BJ (cell line): Measurements from ENCODE around the gene PIP5KL1. TPM values are rescaled to one million over a fixed set of nuclear protein-coding genes. Genes with fewer than 3 reads are reported as not detected.

Source experiments
- CTCF ChIA-PET: fragments of 350-600 bp; formaldehyde crosslinking; extraction: SDS; loops from one replicate; lab custom pipeline; 2021; ENCODE audit warnings: antibody characterized with exemption, inconsistent platforms; lab: Yijun Ruan, JAX
- POLR2A ChIA-PET: fragments of 300-600 bp; sonication (Branson Sonifier 250); formaldehyde crosslinking; extraction: SDS; loops from one replicate; lab custom pipeline; 2021; ENCODE audit warnings: antibody characterized with exemption; lab: Charles Lee
- DNase-seq: peaks from one replicate; pipeline ENCODE4 v3.0.0-alpha.2; 2011; ENCODE audit warnings: low read depth
- H3K27me3 ChIP-seq: 2 replicates; pipeline ENCODE4 v1.6.0; 2011; ENCODE audit warnings: low read length; ENCODE audit not compliant: control insufficient read depth, insufficient read depth
- H3K36me3 ChIP-seq: 2 replicates; pipeline ENCODE4 v1.5.1; 2011; ENCODE audit warnings: low read length; ENCODE audit not compliant: control insufficient read depth, insufficient read depth
- H3K4me3 ChIP-seq: 2 replicates; pipeline ENCODE4 v1.5.1; 2011; ENCODE audit warnings: low read depth, mild to moderate bottlenecking, control low read depth, low read length
- polyA plus RNA-seq: library from polyadenylated mRNA; depleted of rRNA; stranded (reverse); fragments of >200 nt; gene quantifications from 2 replicates; pipeline ENCODE4 v1.2.3, GENCODE V29; 2011
- TF ChIP-seq, protein P1 (sequence below): IDR thresholded peaks from 2 replicates; pipeline ENCODE4 v1.5.1; 2011; ENCODE audit warnings: low read depth, mild to moderate bottlenecking, control low read depth, inconsistent platforms, low read length, moderate library complexity; ENCODE audit not compliant: insufficient read depth

PIP5KL1 gene
- polyA plus RNA-seq, 1 experiment = 2.3 TPM

DNA sequence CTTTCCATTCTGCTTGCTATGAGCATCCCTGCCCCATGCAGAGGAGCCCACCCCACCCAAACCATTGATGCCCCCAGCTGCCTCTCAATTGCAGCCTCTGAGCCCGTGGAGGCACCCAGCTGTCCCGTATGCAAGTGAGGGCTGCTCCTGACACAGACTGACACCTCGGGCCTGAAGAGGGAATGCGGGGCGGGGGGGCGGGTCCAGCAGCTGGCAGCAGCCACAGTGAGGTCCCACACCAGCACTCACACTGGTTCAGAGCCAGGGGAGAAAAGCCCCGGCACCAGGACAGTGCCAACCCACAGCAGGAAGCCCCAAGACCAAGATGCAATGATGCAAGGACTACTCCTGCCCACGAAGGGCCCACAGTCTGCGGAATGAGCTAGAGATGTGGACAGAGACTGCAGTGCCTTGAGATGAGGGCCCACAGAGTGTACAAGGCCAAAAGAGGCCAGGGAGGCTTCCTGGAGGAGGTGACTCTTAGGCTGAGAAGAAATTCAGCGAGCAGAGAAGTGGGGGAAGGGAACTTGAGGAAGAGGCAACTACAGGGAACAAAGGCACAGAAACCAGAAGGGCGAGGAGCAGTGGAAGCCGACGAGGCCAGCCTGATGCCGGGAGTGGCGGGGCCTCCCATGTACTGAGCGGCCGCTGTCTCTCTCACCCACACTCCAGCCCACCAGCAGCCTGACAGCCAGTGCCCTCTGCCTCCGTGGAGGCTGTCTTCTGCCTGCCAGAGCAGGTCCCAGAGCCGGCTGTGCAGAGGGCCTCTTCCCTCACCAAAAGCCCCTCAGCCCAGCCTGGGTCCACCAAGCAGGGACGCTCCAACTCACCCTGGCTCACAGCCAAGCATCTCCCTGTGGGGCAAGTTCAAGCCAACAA lies 41.0 kb upstream of the PIP5KL1 start:
- POLR2A ChIA-PET = no interaction called here
- no peak for DNase-seq
- H3K27me3 ChIP-seq = no peaks in the 10 kb centered on the region
- CTCF ChIA-PET = interaction anchor here (1.6 to 2.5 kb wide), 2 partner anchors 29 to 64 kb away, joined by 5 to 9 read pairs; no protein-coding TSS in a partner anchor
- TF ChIP-seq, protein P1, sequence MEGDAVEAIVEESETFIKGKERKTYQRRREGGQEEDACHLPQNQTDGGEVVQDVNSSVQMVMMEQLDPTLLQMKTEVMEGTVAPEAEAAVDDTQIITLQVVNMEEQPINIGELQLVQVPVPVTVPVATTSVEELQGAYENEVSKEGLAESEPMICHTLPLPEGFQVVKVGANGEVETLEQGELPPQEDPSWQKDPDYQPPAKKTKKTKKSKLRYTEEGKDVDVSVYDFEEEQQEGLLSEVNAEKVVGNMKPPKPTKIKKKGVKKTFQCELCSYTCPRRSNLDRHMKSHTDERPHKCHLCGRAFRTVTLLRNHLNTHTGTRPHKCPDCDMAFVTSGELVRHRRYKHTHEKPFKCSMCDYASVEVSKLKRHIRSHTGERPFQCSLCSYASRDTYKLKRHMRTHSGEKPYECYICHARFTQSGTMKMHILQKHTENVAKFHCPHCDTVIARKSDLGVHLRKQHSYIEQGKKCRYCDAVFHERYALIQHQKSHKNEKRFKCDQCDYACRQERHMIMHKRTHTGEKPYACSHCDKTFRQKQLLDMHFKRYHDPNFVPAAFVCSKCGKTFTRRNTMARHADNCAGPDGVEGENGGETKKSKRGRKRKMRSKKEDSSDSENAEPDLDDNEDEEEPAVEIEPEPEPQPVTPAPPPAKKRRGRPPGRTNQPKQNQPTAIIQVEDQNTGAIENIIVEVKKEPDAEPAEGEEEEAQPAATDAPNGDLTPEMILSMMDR = no peak
- no peak overlapping the region for H3K4me3 ChIP-seq
- H3K36me3 ChIP-seq = no peaks in the 10 kb centered on the region

DNA sequence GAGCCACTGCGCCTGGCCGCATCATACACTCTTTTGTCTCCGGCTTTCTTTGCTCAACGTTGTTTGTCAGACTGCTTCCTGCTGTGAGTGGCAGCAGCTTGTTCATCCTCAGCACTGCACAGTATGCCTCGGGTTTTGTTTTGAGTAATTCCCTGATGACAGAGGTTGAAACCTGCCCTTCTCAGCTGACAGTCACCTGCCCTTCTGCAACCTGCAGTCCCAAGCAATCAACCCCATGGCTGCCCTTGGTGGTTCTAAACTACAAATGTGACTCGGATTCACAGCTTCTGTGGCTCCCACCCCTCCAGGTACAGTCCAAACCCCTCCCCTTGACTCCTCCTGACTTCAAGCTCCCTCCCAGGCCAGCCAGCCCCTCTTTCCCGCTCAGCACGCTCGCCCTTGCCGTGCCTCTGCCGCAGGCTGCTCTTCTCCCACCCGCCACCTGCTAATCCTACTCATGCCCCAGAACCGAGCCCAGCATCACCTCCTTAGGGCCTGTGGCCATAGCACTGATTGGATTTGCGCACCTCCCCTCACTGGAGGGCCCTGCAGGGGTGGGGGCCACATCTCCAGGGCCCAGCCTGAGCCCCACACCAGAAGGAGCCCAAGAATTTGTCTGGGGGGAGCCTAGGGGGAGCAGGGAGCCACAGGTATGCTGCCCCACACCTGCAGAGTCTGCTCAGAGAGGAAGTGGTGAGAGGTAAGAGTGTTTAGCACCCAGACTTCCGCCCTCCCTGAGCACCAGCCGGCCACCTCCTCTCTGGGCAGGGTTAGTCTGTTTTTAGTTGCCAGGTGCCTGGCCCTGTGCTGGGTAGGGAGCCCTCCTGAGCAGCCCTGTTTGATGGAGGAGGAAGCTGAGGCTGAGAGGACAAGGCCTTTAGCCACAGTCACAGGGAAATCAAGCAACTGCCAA lies 40.1 kb upstream of the PIP5KL1 start:
- POLR2A ChIA-PET = interaction anchor here (0.6 kb wide), 1 partner anchor 20 kb away, joined by 4 read pairs; no protein-coding TSS in a partner anchor
- CTCF ChIA-PET = interaction anchor here (1.6 to 2.5 kb wide), 2 partner anchors 28 to 64 kb away, joined by 5 to 9 read pairs; no protein-coding TSS in a partner anchor
- TF ChIP-seq, protein P1 = no peak
- Histone ChIP-seq H3K27me3 (no peaks in the 10 kb centered on the region), H3K4me3 (no peak overlapping the region), H3K36me3 (no peaks in the 10 kb centered on the region)
- no peak for DNase-seq

- ChIA-PET POLR2A (no interaction called here), CTCF (interaction anchor here (1.0 kb wide), 1 partner anchor 66 kb away, joined by 3 read pairs; no protein-coding TSS in a partner anchor)
- peak; percentile 69 for DNase-seq
- TF ChIP-seq, protein P1 = no peak
- no peak overlapping the region for H3K4me3 ChIP-seq
- H3K27me3 ChIP-seq = no peaks in the 10 kb centered on the region
- H3K36me3 ChIP-seq = no peaks in the 10 kb centered on the region
These were observed 38.3 kb upstream of the PIP5KL1 start for GRCh38 chr9:127968700-127969383.

DNA sequence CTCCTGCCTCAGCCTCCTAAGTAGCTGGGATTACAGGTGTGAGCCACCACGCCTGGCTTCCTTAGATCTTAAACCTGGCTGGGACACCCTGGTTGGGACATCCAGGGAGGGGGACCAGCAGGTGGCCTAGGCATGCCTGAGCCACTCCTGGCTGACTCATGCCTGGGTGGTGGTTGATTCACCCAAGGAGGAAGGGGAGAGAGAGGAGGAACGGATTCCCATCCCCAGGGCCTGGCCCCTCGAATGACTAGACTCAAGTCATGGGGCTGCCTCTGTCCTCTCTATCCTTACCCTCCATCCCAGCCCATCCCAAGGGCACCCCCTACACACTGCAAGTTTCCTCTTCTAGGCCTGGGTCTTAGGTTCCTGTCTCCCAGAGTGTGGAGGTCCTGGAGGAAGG lies 37.5 kb upstream of the PIP5KL1 start:
- Histone ChIP-seq H3K36me3 (no peaks in the 10 kb centered on the region), H3K4me3 (no peak overlapping the region), H3K27me3 (no peaks in the 10 kb centered on the region)
- TF ChIP-seq, protein P1 = 0 out of 2 replicates have a peak, but pooled peaks have one; percentile 6
- ChIA-PET POLR2A (no interaction called here), CTCF (interaction anchor here (1.0 kb wide), 1 partner anchor 66 kb away, joined by 3 read pairs; no protein-coding TSS in a partner anchor)
- no peak for DNase-seq
